Ramos (cell line): ENCODE results near the gene ABHD14A.

Experiments
- in situ Hi-C: fragments of 300-500 bp; cut with MboI; formaldehyde crosslinking; loops from one replicate; pipeline ENCODE4 v1.14.3; 2022; ENCODE audit warnings: low sequenced_read_pairs; ENCODE audit not compliant: unreplicated experiment

The ABHD14A gene

DNA sequence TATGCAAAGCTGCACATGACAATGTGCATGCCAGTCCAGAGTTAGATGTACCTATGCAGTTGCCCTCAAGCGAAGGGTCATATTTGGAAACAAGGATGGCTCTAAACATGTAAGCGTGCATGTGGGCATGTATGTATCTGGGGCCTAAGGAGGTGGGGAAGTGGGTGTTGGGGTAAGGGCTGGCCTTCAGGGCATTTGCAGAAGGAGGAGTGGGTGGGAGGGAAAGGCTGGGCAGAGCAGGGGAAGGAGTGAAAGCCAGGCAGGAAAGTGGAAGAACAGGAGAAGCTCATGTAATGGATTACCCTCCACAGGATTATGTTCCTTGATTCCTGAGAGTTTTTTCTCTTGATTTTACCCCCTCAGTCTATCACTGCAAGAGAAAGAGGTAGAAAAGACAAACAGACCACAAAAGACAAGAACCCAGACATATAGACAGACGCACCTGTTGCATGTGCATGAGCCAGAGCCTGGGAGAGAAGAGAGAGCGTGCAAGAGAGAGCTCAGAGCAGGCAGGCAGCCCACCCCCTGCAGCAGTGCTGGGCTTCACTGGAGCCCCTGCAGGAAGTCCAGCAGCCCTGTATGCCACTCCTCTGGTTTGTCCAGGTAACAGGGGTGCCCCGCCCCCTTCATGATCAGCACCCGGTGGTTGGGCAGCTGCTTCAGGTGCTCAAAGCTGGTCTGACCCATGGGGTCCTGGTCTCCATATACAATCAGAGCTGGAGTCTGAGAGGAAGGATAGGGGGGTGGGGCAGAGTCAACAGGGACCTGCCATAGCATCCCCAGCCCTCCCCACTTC, 5.8 kb upstream of the ABHD14A start:
- in situ Hi-C loops, result no loop called here

DNA sequence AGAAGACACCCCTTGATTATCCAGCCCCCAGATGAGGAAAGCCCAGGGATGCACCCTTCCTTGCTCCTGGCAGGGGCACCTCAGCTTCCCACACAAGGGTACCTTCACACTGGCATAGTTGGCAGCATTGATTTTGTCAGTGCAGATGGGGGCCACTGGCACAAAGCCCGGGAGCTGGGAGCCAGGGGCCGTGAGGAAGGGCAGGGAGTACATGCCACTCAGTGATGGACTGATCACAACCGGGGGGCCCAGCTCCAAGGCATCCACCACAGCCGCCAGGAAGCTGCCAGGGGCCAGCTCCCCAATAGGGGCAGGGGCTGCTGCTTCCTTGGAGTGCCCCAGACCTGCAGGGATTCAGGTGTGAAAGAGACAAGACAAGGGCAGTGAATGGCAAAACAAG, 5.0 kb upstream of the ABHD14A start:
- in situ Hi-C loops, result no loop called here

DNA sequence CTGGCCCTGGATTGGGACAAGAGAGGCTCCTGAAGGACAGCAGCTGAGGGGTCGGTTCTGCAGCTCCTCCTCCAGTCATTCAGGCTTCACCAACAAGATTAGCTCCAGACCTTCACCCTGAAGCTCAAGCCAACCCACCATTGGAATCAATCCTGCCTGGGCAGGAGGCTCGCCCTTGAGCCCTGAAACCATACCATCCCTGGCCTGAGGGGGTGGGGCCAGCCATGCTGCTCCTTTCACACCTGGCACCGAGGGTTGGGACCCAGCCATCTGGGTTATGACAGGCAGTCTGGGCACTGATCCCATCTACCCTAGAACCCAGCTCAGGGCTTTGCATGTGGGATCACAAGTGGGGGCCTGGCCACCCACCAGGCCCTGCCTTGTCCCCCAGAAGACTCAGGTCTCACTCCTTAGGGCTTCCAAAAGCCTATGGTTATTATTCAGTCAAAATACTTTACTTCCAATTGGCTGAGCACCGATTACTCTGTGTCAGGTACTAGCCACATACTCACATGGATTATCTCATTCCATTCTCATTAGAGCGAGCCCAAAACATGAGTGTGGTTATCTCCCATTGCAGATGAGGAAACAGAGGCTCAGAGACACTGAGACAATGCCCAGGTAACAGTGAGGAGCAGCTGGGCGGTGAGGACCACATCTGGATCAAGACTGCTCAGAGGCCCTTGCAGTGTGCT, 4.1 kb upstream of the ABHD14A start:
- in situ Hi-C loops, result no loop called here

- in situ Hi-C loops, result no loop called here
Observed at GRCh38 chr3:51971350-51971749, 3.5 kb upstream of the ABHD14A start.

DNA sequence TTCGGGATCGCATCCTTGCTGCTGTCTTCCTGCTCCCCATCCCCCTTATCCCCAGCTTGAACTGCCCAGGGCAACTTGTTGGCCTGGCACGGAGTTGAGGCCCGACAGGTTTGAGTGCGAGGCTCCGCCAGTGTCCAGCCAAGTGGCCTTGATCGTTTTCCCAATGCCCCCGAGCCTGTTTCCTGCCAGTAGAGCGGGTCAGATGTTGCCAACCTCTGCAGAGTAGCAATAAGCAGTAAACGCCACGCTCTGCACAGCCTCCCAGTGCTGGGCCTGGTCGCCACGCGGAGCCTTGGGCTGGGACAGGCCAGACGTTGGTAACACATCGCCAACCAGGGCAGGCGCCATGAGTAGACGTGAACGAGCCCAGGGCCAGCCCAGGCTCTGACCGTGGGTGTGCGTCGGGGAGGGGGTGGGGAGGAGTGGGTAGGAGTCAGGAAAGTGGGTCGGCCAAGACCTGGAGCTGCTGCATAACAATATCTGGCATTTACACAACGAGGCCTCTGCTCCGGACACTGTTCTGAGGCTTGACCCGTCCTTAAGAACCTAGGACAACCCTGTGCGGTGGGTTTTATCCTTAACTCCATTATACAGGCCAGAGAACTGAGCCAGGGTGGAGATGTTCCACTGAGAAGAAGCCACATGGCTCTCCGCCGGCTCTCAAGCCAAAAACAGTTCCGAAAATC, 444 bp upstream of the ABHD14A start:
- in situ Hi-C loops, result no loop called here

- in situ Hi-C loops, result no loop called here
Observed at GRCh38 chr3:51975852-51976549, 1.1 kb downstream of the ABHD14A start.

GRCh38 chr3:51977446-51978142, 2.7 kb downstream of the ABHD14A start:
- in situ Hi-C loops, result no loop called here

- in situ Hi-C loops, result no loop called here
Observed at GRCh38 chr3:51978143-51978502, 3.3 kb downstream of the ABHD14A start.

GRCh38 chr3:51980253-51980652, 5.4 kb downstream of the ABHD14A start:
- in situ Hi-C loops, result no loop called here

- in situ Hi-C loops, result no loop called here
Observed at GRCh38 chr3:51982352-51982837, 7.5 kb downstream of the ABHD14A start.

- in situ Hi-C loops, result no loop called here
Observed at GRCh38 chr3:51982838-51983577, 8.1 kb downstream of the ABHD14A start, which contains the start of gene ACY1. ACY1 (plus strand) TSS chr3:51983535; CDS start chr3:51984065, 530 bp downstream.

DNA sequence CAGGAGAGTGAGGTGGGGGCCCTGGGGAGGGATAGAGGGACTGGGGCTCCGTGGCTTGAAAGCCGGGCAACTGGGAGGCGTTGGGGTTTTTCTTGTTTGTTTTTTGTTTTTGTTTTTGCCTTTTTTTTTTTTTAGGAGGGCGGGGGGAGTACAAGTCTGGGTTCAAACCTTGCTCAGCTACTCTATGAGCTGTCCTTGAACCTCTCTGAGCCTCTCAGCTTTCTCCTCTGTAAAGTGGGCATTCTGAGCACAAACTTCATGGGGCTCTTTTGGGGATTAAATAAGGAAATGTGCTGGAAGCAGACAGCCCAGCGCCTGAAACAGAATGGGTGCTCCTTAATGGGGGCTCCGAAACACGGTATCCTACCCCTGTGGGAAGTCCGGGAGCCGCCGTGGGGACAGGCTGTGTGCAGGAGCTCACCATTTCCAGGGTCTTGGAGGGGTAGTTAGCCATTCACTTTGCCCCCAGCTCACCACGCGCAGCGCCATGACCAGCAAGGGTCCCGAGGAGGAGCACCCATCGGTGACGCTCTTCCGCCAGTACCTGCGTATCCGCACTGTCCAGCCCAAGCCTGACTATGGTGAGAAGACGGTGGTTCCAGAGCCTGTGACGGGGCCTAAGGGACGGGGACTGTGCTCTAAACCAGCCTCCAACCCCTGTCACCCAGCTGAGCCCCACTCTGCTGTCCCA, 8.9 kb downstream of the ABHD14A start:
- in situ Hi-C loops, result no loop called here

DNA sequence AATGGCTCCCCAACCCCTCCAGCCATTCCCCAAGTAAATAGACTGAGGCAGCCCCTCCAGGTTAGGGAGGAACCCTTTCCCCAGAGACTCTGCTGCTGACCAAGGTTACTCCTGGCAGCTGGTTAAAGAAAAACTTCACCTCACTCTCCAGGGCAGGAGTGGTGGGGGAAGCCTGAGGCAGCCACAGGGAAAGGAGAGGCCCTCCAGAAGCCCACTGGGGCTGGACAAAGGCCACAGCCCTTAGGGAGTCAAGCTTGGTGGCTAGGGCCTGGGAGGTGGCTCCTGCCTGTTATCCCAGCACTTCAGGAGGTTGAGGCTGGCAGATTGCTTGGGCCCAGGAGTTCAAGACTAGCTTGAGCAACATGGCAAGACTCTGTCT, 9.4 kb downstream of the ABHD14A start:
- in situ Hi-C loops, result no loop called here

DNA sequence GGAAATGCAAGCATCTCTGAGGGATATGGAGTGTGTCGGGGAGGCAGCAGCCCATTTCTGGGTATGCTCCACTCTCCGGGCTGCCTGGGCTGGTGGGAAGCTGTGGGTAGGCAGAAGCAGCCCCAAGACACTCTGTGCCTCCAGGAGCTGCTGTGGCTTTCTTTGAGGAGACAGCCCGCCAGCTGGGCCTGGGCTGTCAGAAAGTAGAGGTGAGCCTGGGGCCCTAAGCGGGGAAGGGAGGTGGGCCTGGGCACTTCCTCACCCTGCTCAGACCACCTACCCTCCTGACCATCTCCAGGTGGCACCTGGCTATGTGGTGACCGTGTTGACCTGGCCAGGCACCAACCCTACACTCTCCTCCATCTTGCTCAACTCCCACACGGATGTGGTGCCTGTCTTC, 10.2 kb downstream of the ABHD14A start:
- in situ Hi-C loops, result no loop called here

- in situ Hi-C loops, result no loop called here
Observed at GRCh38 chr3:51986010-51986947, 11.4 kb downstream of the ABHD14A start.

DNA sequence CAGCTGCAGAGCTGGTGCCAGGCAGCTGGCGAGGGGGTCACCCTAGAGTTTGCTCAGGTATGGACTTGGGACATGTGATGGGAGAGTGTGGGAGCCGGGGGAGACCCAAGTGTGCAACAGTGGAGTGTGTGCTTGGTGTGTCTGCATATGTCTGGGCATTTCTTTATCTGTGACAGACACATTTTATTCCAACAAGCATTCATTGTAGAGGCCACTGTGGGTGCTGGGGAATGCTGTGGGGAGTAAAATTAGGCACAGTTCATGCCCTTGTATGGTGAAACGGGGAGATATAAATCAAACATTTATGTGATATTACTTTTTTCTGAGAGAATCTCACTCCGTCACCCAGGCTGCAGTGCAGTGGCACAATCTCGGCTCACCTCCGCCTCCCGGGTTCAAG, 12.7 kb downstream of the ABHD14A start:
- in situ Hi-C loops, result no loop called here

GRCh38 chr3:51988286-51989146, 13.7 kb downstream of the ABHD14A start:
- in situ Hi-C loops, result no loop called here
